Uterus (tissue), 2 donors: ENCODE results near the gene HDAC4.

ENCODE experiments used
- POLR2A ChIP-seq, 2 donors: fragments of 450-650 bp; IDR thresholded peaks; one replicate each; pipeline ENCODE4 v1.6.1; 2016; ENCODE audit warnings: antibody characterized with exemption in 2 of 2, mild to moderate bottlenecking in 1 of 2, moderate library complexity in 1 of 2
- TF ChIP-seq, protein P1 (sequence below), 4 experiments: fragments of 200-600 bp in 2 of 4; fragments of 450-650 bp in 2 of 4; sonication (generic) in 2 of 4; IDR thresholded peaks; one replicate each; pipeline ENCODE4 v1.5.1; 2016 to 2019; ENCODE audit warnings: antibody characterized with exemption in 4 of 4, mild to moderate bottlenecking in 2 of 4, moderate library complexity in 1 of 4

DNA sequence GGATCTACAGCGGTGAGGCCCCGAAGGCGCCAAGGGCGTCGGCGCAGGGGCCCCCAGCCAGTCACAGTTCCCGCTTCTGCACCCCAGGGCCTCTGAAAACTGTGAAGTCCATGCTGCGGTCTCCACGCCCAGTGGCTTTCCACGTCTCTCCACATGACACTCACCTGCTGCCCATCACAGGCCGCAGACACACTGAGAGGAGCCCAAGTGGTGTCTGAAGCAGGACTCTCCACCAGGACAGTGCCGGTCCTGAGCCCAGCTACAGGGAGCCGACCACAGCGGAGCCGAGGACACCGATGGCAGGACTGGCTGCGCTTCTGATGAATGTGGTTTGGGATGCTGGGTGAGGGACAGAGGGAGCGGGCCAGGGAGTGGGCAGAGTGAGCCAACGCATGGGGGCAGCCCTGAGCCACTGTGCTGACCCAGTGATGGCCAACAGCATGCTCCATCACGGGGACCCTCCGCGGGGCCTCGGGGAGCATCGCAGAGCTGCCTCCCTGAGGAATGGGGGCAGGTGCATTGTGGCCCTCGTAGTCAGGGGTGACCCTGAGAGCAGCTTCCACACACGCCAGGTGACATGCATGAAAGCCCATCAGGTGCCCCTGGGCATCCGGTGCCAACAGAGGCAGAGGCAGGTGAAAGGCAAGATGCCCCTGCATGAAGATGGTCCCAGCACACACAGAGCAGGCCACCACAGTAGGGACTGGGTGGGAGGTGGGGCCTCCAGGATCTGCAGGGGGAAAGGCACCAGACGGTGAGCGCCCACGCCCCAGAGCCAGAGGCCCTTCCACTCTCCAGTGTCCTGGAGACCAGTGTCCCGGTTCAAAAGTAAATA lies 116.6 kb downstream of the HDAC4 start:
- TF ChIP-seq, protein P1, sequence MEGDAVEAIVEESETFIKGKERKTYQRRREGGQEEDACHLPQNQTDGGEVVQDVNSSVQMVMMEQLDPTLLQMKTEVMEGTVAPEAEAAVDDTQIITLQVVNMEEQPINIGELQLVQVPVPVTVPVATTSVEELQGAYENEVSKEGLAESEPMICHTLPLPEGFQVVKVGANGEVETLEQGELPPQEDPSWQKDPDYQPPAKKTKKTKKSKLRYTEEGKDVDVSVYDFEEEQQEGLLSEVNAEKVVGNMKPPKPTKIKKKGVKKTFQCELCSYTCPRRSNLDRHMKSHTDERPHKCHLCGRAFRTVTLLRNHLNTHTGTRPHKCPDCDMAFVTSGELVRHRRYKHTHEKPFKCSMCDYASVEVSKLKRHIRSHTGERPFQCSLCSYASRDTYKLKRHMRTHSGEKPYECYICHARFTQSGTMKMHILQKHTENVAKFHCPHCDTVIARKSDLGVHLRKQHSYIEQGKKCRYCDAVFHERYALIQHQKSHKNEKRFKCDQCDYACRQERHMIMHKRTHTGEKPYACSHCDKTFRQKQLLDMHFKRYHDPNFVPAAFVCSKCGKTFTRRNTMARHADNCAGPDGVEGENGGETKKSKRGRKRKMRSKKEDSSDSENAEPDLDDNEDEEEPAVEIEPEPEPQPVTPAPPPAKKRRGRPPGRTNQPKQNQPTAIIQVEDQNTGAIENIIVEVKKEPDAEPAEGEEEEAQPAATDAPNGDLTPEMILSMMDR (IDR thresholded peaks at IDR 0.05) = no peak
- no peak for TF ChIP-seq POLR2A (IDR thresholded peaks at IDR 0.05)
